ENCODE results near the gene TBC1D2B.

GRCh38 chr15:78108300-78109084 lies 31.0 kb upstream of the TBC1D2B start:
- TF ChIP-seq SP1 (IDR thresholded peaks at IDR 0.05): no peak
- TF ChIP-seq LEF1 (IDR thresholded peaks at IDR 0.05; ENCODE audit: borderline replicate concordance): no peak
- no peak for TF ChIP-seq ZNF384 (IDR thresholded peaks at IDR 0.05)

Data from HEK293T (cell line).